Right lobe of liver (tissue), 6 donors: ENCODE measurements around the gene PML. TPM values are rescaled to one million over a fixed set of nuclear protein-coding genes. Genes with fewer than 3 reads are reported as not detected.

Experiments
- ATAC-seq, 4 donors: fragments of 200-7000 bp; cut with Tn5 transposase; one replicate each; pipeline ENCODE4 v1.9.1; 2020; ENCODE audit warnings: mild to moderate bottlenecking in 4 of 4, moderate library complexity in 4 of 4
- DNase-seq, 3 donors: peaks; one replicate each; pipeline ENCODE4 v3.0.0-alpha.2; 2020
- H3K27ac ChIP-seq, 3 donors: fragments of 200-600 bp; one replicate each; pipeline ENCODE4 v1.8.0; 2022
- H3K27me3 ChIP-seq, 2 donors: fragments of 200-600 bp; one replicate each; pipeline ENCODE4 v1.8.0; 2022
- H3K36me3 ChIP-seq, 4 donors: fragments of 200-600 bp; sonication (generic) in 1 of 4; one replicate each; pipeline versions ENCODE4 v1.5.1 to v1.8.0; 2017 to 2022; ENCODE audit warnings: control low read depth in 1 of 4
- H3K4me1 ChIP-seq, 4 donors: fragments of 200-600 bp; sonication (generic) in 1 of 4; one replicate each; pipeline versions ENCODE4 v1.5.1 to v1.8.0; 2017 to 2022; ENCODE audit warnings: control low read depth in 1 of 4
- H3K4me3 ChIP-seq, 3 donors: fragments of 200-600 bp; one replicate each; pipeline ENCODE4 v1.8.0; 2022
- H3K9me3 ChIP-seq, 4 donors: fragments of 200-600 bp; sonication (generic) in 1 of 4; one replicate each; pipeline versions ENCODE4 v1.5.1 to v1.8.0; 2017 to 2022; ENCODE audit warnings: control low read depth in 1 of 4
- CTCF ChIP-seq, 4 donors: fragments of 200-600 bp in 3 of 4; fragments of 450-650 bp in 1 of 4; IDR thresholded peaks; one replicate each; pipeline versions ENCODE4 v1.5.1 to v1.8.0; 2016 to 2022; ENCODE audit warnings: antibody characterized with exemption in 4 of 4, mild to moderate bottlenecking in 2 of 4
- POLR2A ChIP-seq: fragments of 450-650 bp; IDR thresholded peaks from one replicate; pipeline ENCODE4 v1.6.1; 2017; ENCODE audit warnings: antibody characterized with exemption, mild to moderate bottlenecking
- WGBS: methylation state at CpG from one replicate; pipeline ENCODE4 v1.1.6; 2018; ENCODE audit warnings: low coverage, low lambda C conversion rate; ENCODE audit not compliant: insufficient coverage; ENCODE audit errors: missing lambda C conversion rate; 5-methylcytosine and 5-hydroxymethylcytosine counted together
- intact Hi-C, 2 donors: fragments of 100-400 bp; cut with DNase I; formaldehyde crosslinking; loops; one replicate each; pipeline versions ENCODE4 v1.11.2 to v1.14.1; 2022
- total RNA-seq, 6 experiments: library from RNA; depleted of rRNA in 2 of 6; stranded (reverse); fragments of >200 nt in 2 of 6; fragmentation: NEBNext Ultra II Directional in 3 of 6; extraction: Animal tissue kit (Norgen Biotek cat#: 25700) in 3 of 6; gene quantifications; one replicate each; pipeline versions ENCODE4 v1.1.0 to v1.2.4, GENCODE V29; 2016 to 2023
- donor health status: DM: no; HTN: yes; CAD: no.
- donor health status: DM: no; HTN: no; CAD: no.
- donor health status: DM: no; HTN: no; CAD: no.
- donor health status: DM: no; HTN: yes; CAD: no.
- donor health status: DM: no; HTN: yes; CAD: no.

Gene PML
- total RNA-seq, 6 experiments from 2014 or later: 10.8 to 36.1 (median 16.7) TPM

DNA sequence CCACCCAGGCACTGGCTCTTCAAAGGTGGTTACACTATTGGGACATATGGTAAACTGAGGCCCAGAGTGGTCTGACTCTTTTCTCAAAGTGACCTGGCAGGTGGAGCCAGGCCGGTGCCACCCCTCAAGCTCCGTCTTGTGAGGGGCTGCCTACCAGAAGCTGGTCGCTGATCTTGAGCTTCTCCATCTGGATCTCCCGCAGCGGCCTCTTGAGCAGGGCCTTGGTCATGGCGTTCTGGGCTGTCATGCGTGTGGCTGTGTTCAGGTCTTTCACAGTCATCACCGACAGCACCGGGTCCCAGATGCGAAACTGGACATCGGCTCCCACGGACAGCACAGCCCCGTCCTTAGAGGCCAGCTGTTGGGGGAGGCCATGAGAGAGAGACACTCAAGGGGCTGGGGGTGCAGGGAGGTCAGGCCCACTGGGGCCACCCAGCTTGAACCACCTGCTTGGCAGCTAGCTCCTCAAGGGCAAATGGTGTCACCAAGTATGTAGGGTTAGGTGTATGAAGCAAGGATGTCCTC, 6.0 kb upstream of the PML start:
- H3K27ac ChIP-seq: peak overlapping the region in 1 of 3 donors; percentile 4
- no peaks in the 10 kb centered on the region for H3K27me3 ChIP-seq
- ATAC-seq (no peak), DNase-seq (no peak)
- intact Hi-C loops: no loop called here
- no peaks in the 10 kb centered on the region for H3K9me3 ChIP-seq
- peaks cover 0 to 4% (median 0%) of the 10 kb centered on the region in 4 donors for H3K36me3 ChIP-seq
- no CpG with 5 or more reads among the region's 13 CpGs for WGBS
- H3K4me3 ChIP-seq: no peak overlapping the region
- TF ChIP-seq CTCF (IDR thresholded peaks at IDR 0.05) (no peak), POLR2A (no peak)
- H3K4me1 ChIP-seq: peaks cover 0 to 9% (median 3%) of the 10 kb centered on the region in 4 donors

GRCh38 chr15:73989001-73989798, 5.3 kb upstream of the PML start:
- peak overlapping the region in 1 of 3 donors; percentile 22 for H3K27ac ChIP-seq
- peak in 1 of 3 donors; percentile 38 for DNase-seq
- WGBS: 70% methylated on average over 2 of the region's 9 CpGs
- TF ChIP-seq POLR2A (no peak), CTCF (IDR thresholded peaks at IDR 0.05) (no peak)
- H3K27me3 ChIP-seq: no peaks in the 10 kb centered on the region
- no peaks in the 10 kb centered on the region for H3K9me3 ChIP-seq
- peaks cover 0 to 4% (median 0%) of the 10 kb centered on the region in 4 donors for H3K36me3 ChIP-seq
- no peak overlapping the region for H3K4me3 ChIP-seq
- no peak for ATAC-seq
- H3K4me1 ChIP-seq: peaks cover 0 to 14% (median 3%) of the 10 kb centered on the region in 4 donors
- intact Hi-C loops: no loop called here

DNA sequence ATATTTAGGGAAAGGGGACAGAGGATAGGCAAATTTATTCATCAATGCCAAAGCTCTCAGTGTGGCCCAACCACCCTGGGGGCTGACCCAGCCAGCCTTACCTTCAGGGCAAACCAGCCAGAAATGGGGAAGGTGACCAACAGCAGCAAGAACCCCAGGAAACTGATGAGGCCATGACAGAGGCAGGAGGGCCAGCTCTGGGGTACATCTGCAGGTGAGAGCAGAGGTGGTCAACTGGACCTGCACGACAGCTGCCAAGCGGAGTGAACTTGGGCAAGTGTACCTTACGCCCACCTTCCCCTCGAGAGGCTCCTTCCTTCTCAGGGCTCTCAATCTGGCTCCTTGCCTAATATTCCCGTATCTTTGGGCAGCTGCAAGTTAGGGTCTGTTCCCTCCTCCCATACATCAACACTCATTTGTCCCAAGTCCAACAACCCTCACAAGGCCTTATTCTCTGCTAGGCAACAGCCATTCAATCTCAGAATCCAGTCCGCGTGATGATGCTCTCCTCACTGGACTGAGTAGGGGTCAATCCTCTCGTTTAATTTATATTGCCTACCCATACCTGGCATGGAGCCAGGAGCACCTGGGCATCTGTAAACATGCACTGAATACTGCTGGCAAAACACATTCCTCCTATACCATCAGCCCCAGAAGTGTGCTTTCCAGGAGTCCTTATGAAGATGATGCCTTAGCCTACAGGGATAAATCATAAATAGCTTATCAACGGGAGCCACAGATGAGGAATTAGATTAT, 4.1 kb upstream of the PML start:
- 64% methylated on average over 4 of the region's 9 CpGs for WGBS
- intact Hi-C loops: no loop called here
- Histone ChIP-seq H3K27me3 (no peaks in the 10 kb centered on the region), H3K9me3 (no peaks in the 10 kb centered on the region), H3K36me3 (no peaks in the 10 kb centered on the region), H3K4me3 (no peak overlapping the region), H3K27ac (peak overlapping the region in 1 of 3 donors; percentile 84), H3K4me1 (peaks cover 0 to 14% (median 3%) of the 10 kb centered on the region in 4 donors)
- no peak for TF ChIP-seq POLR2A
- no peak for TF ChIP-seq CTCF (IDR thresholded peaks at IDR 0.05)
- ATAC-seq (no peak), DNase-seq (peak in 1 of 3 donors; percentile 44)

GRCh38 chr15:73991260-73991659, 3.3 kb upstream of the PML start:
- intact Hi-C loops: no loop called here
- WGBS: 42% methylated on average over 4 of the region's 5 CpGs

More at GRCh38 chr15:73991260-73991659, 3.3 kb upstream of the PML start:
- TF ChIP-seq POLR2A (no peak), CTCF (IDR thresholded peaks at IDR 0.05) (no peak)
- Histone ChIP-seq H3K27me3 (no peaks in the 10 kb centered on the region), H3K4me1 (peaks cover 0 to 22% (median 5%) of the 10 kb centered on the region in 4 donors), H3K36me3 (no peaks in the 10 kb centered on the region), H3K9me3 (no peaks in the 10 kb centered on the region), H3K27ac (peak overlapping the region; percentile 54 to 84 (median 65)), H3K4me3 (peak overlapping the region; percentile 85 to 92 (median 92))
- DNase-seq (peak in 2 of 3 donors; percentile 52 to 62), ATAC-seq (peak in 2 of 4 donors; percentile 2 to 5)
